Spleen (tissue), 11 donors: Measurements from ENCODE around the gene ACHE. TPM values are rescaled to one million over a fixed set of nuclear protein-coding genes. Genes with fewer than 3 reads are reported as not detected.

ENCODE experiments used
- DNase-seq: peaks from one replicate; pipeline ENCODE4 v3.0.0-alpha.2; 2020
- H3K27ac ChIP-seq, 8 donors: fragments of 200-600 bp; sonication (generic) in 7 of 8; 1 replicate in 4 of 8; 2 replicates in 4 of 8; pipeline versions ENCODE4 v1.5.0 to v1.8.0; 2016 to 2021; ENCODE audit warnings: inconsistent platforms in 4 of 8, mild to moderate bottlenecking in 4 of 8, moderate library complexity in 1 of 8
- H3K27me3 ChIP-seq, 7 donors: fragments of 200-600 bp; sonication (generic) in 6 of 7; replicated peaks in 1 of 7; 1 replicate in 4 of 7; 2 replicates in 3 of 7; pipeline versions ENCODE4 v1.5.0 to v1.8.0; 2016 to 2021; ENCODE audit warnings: inconsistent platforms in 3 of 7, mild to moderate bottlenecking in 1 of 7
- H3K36me3 ChIP-seq, 6 donors: fragments of 200-600 bp; sonication (generic) in 5 of 6; 1 replicate in 4 of 6; 2 replicates in 2 of 6; pipeline versions ENCODE4 v1.5.0 to v1.8.0; 2016 to 2021; ENCODE audit warnings: inconsistent platforms in 2 of 6
- H3K4me1 ChIP-seq, 6 donors: fragments of 200-600 bp; sonication (generic) in 5 of 6; 1 replicate in 3 of 6; 2 replicates in 3 of 6; pipeline versions ENCODE4 v1.5.0 to v1.8.0; 2016 to 2021; ENCODE audit warnings: inconsistent platforms in 3 of 6
- H3K4me3 ChIP-seq, 8 donors: fragments of 200-600 bp; sonication (generic) in 7 of 8; 1 replicate in 4 of 8; 2 replicates in 4 of 8; pipeline versions ENCODE4 v1.5.0 to v1.8.0; 2016 to 2021; ENCODE audit warnings: inconsistent platforms in 4 of 8, mild to moderate bottlenecking in 4 of 8, moderate library complexity in 2 of 8
- H3K9me3 ChIP-seq, 8 donors: fragments of 200-600 bp; sonication (generic) in 7 of 8; 1 replicate in 4 of 8; 2 replicates in 4 of 8; pipeline versions ENCODE4 v1.5.0 to v1.8.0; 2016 to 2021; ENCODE audit warnings: inconsistent platforms in 4 of 8
- POLR2A ChIP-seq, 3 donors: fragments of 450-650 bp; IDR thresholded peaks; one replicate each; pipeline ENCODE4 v1.5.1; 2017; ENCODE audit warnings: antibody characterized with exemption in 3 of 3, mild to moderate bottlenecking in 1 of 3
- POLR2AphosphoS5 ChIP-seq, 3 donors: sonication (generic); formaldehyde crosslinking; IDR thresholded peaks; one replicate each; pipeline ENCODE4 v1.5.1; 2017; ENCODE audit warnings: antibody characterized with exemption in 3 of 3
- WGBS, 5 donors: extraction: QIAGEN DNeasy Blood & Tissue Kit in 3 of 5; methylation state at CpG; one replicate each; pipeline versions ENCODE4 v1.1.5 to v1.1.7; 2013 to 2018; 5-methylcytosine and 5-hydroxymethylcytosine counted together
- intact Hi-C: fragments of 100-400 bp; cut with DNase I; formaldehyde crosslinking; loops from one replicate; pipeline ENCODE4 v1.15.0; 2023; ENCODE audit warnings: low total_unique reads
- polyA plus RNA-seq, 3 donors: library from polyadenylated mRNA; stranded (reverse); fragments of 200-250 nt; gene quantifications; one replicate each; pipeline ENCODE4 v1.2.1, GENCODE V29; 2013
- total RNA-seq, 7 donors: library from RNA; depleted of rRNA in 3 of 7; stranded (reverse); fragments of >200 nt in 3 of 7; fragmentation: NEBNext Ultra II Directional in 4 of 7; extraction: Animal tissue kit (Norgen Biotek cat#: 25700) in 4 of 7; gene quantifications; one replicate each; pipeline versions ENCODE4 v1.1.0 to v1.2.1, GENCODE V29; 2016 to 2021
- TF ChIP-seq, protein P1 (sequence below), 11 experiments: fragments of 200-600 bp in 7 of 11; fragments of 450-650 bp in 4 of 11; sonication (generic) in 4 of 11; IDR thresholded peaks in 8 of 11; conservative IDR thresholded peaks in 3 of 11; 1 replicate in 7 of 11; 2 replicates in 4 of 11; pipeline versions ENCODE4 v1.4.0 to v1.8.0; 2016 to 2021; ENCODE audit warnings: antibody characterized with exemption in 11 of 11, inconsistent platforms in 4 of 11, mild to moderate bottlenecking in 1 of 11
- donor health status: healthy with polysubstance abuse.
- donor health status: DM: no; HTN: no; CAD: no; lungs with moderate emphysema.
- donor health status: DM: no; HTN: no; CAD: no.
- donor health status: Bipolar disorder and iron deficiency.
- donor health status: healthy.
- donor health status: DM: no; HTN: no; CAD: no.
- donor health status: DM: yes; HTN: yes; CAD: no.

The ACHE gene
- total and polyA plus RNA-seq, 10 donors: 2.0 to 10.8 (median 3.8) TPM

DNA sequence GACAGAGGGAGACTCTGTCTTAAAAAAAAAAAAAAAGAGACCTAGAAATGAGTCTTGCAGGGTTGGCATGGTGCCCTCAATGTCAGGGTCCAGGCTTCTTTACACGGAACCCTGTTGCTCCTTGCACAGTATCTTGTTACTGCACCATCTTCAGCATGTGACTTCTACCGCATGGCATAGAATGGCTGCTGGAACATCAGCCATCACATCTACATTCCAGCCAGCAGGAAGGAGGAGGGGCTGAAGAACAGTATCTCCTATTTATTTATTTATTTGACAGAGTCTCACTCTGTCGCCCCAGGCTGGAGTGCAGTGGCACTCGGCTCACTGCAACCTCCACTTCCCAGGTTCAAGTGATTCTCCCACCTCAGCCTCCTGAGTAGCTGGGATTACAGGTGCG is 3.7 kb upstream of the ACHE start:
- intact Hi-C loops: loop anchor here (5.0 kb wide), 1 partner anchor 158 kb away; no protein-coding TSS in a partner anchor
- no peak overlapping the region for H3K27ac ChIP-seq
- H3K36me3 ChIP-seq: no peaks in the 10 kb centered on the region
- H3K4me1 ChIP-seq: peaks cover 12 to 31% (median 26%) of the 10 kb centered on the region in 6 donors
- 86 to 95% (median 95%) methylated on average over 5 of the region's 5 CpGs for WGBS, 5 donors
- no peak for DNase-seq
- TF ChIP-seq, protein P1, sequence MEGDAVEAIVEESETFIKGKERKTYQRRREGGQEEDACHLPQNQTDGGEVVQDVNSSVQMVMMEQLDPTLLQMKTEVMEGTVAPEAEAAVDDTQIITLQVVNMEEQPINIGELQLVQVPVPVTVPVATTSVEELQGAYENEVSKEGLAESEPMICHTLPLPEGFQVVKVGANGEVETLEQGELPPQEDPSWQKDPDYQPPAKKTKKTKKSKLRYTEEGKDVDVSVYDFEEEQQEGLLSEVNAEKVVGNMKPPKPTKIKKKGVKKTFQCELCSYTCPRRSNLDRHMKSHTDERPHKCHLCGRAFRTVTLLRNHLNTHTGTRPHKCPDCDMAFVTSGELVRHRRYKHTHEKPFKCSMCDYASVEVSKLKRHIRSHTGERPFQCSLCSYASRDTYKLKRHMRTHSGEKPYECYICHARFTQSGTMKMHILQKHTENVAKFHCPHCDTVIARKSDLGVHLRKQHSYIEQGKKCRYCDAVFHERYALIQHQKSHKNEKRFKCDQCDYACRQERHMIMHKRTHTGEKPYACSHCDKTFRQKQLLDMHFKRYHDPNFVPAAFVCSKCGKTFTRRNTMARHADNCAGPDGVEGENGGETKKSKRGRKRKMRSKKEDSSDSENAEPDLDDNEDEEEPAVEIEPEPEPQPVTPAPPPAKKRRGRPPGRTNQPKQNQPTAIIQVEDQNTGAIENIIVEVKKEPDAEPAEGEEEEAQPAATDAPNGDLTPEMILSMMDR (IDR thresholded peaks at IDR 0.05 in 8 of 11, conservative IDR thresholded peaks at IDR 0.05 in 3 of 11): no peak
- TF ChIP-seq POLR2AphosphoS5 (IDR thresholded peaks at IDR 0.05) (no peak), POLR2A (IDR thresholded peaks at IDR 0.05) (no peak)
- peaks cover 3 to 78% (median 45%) of the 10 kb centered on the region in 7 donors for H3K27me3 ChIP-seq
- no peak overlapping the region for H3K4me3 ChIP-seq
- no peaks in the 10 kb centered on the region for H3K9me3 ChIP-seq

DNA sequence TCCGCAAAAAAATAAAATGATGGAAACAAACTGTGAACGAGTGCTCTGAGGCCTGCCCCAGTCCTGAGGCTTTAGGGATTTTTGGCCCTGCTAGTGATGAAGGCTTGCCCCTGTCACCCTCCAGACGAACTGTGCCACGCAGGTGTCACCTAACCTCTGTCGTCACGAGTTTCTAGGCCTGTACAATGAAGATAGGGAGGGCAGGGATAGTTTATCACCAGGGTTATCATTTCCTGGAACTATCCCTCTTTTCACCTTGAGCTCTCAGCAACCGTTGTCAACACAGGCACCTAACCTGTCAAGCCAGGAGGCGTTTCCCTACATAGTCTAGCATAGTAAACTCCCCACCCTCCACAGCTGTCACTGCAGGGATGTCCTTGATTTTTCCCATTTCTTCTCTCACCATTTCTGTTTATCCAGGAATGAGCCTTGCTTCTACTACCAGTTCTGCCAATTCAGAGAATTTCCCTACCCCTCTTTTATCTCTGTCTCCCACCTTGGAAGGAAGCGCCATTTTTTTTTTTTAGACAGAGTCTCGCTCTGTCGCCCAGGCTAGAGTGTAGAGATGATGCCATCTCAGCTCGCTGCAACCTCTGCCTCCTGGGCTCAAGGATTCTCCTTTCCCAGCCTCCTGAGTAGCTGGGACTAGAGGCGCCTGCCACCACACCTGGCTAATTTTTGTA is 2.2 kb upstream of the ACHE start:
- WGBS, 5 donors: 70 to 81% (median 78%) methylated on average over 13 of the region's 13 CpGs
- H3K9me3 ChIP-seq: no peaks in the 10 kb centered on the region
- no peak overlapping the region for H3K4me3 ChIP-seq
- H3K27me3 ChIP-seq: peaks cover 3 to 92% (median 51%) of the 10 kb centered on the region in 7 donors
- H3K27ac ChIP-seq: no peak overlapping the region
- intact Hi-C loops: loop anchor here (5.0 kb wide), 1 partner anchor 159 kb away; no protein-coding TSS in a partner anchor
- no peaks in the 10 kb centered on the region for H3K36me3 ChIP-seq
- DNase-seq: no peak
- peaks cover 12 to 36% (median 29%) of the 10 kb centered on the region in 6 donors for H3K4me1 ChIP-seq
- no peak for TF ChIP-seq POLR2AphosphoS5 (IDR thresholded peaks at IDR 0.05)
- no peak for TF ChIP-seq POLR2A (IDR thresholded peaks at IDR 0.05)
- TF ChIP-seq, protein P1 (IDR thresholded peaks at IDR 0.05 in 8 of 11, conservative IDR thresholded peaks at IDR 0.05 in 3 of 11): no peak

DNA sequence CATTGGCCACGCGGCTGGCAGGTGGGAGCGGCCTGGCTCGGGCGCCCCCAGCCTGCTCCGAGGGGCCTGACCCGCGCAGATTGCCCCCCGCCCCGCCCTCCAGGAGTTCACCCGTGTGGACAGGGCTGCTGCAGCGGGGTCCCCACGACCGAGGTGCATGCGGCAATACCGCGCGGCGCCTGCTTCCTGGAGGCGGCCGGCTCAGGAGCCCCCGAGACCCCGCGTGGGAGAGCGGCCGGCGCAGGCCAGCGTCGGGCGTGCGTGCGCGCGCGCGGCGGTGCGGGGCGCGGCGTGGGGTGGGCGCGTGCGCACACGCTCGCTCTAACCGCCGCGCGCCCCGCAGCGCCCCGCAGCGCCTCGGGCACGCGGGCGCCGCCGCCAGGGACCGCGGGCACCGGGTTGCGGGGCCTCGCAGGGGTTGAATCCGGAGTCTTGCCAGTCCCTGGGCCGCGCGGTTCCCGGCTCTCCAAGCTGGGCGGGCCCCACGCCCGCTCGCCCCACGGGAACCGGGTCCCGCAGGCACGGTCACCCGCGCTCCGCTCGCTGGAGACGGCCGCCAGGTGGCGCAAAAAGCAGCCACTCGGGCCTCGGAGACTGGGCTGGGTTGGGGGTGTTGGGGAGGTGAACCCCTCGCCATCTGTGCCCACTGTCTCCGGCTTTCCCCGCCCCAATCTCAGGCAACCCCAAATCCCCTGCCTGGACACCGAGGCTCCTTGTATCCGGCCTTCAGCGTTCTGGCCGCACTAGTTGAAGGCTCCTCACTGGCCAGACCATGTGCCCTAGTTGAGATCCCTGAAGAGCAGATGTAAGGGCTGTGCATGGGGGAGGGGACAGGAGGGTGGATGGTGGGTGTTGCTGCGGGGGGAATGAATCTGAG is 1.3 kb upstream of the ACHE start:
- intact Hi-C loops: loop anchor here (5.0 kb wide), 1 partner anchor 160 kb away; no protein-coding TSS in a partner anchor
- peaks cover 3 to 92% (median 52%) of the 10 kb centered on the region in 7 donors for H3K27me3 ChIP-seq
- no peaks in the 10 kb centered on the region for H3K36me3 ChIP-seq
- WGBS, 5 donors: 2 to 7% (median 3%) methylated on average over 22 to 95 of the region's 95 CpGs
- peak; percentile 87 for DNase-seq
- H3K4me3 ChIP-seq: peak overlapping the region in 7 of 8 donors; percentile 23 to 73 (median 47)
- H3K9me3 ChIP-seq: no peaks in the 10 kb centered on the region
- no peak overlapping the region for H3K27ac ChIP-seq
- TF ChIP-seq, protein P1 (IDR thresholded peaks at IDR 0.05 in 8 of 11, conservative IDR thresholded peaks at IDR 0.05 in 3 of 11): peak; percentile 48 to 89 (median 72)
- TF ChIP-seq POLR2A (IDR thresholded peaks at IDR 0.05): no peak
- peak in 1 of 3 donors; percentile 57 for TF ChIP-seq POLR2AphosphoS5 (IDR thresholded peaks at IDR 0.05)
- H3K4me1 ChIP-seq: peaks cover 12 to 36% (median 29%) of the 10 kb centered on the region in 6 donors
